HG03025 (cell line): Measurements from ENCODE around the gene NR3C1.

ENCODE experiments used
- ATAC-seq: cut with Tn5 transposase; IDR thresholded peaks from one replicate; pipeline ENCODE4 v1.9.1; 2021; ENCODE audit warnings: mild to moderate bottlenecking, moderate library complexity; ENCODE audit not compliant: unreplicated experiment, low FRiP score

NR3C1 gene

GRCh38 chr5:143315214-143315613, 88.3 kb downstream of the NR3C1 start:
- ATAC-seq: no peak

GRCh38 chr5:143314659-143315058, 88.8 kb downstream of the NR3C1 start:
- no peak for ATAC-seq

GRCh38 chr5:143314099-143314498, 89.4 kb downstream of the NR3C1 start:
- ATAC-seq: no peak

- ATAC-seq: no peak
These were observed 90.1 kb downstream of the NR3C1 start for GRCh38 chr5:143313298-143313852.

- ATAC-seq: no peak
These were observed 90.7 kb downstream of the NR3C1 start for GRCh38 chr5:143312822-143313221.

- no peak for ATAC-seq
These were observed 91.5 kb downstream of the NR3C1 start for GRCh38 chr5:143311955-143312354.

GRCh38 chr5:143311428-143311827, 92.1 kb downstream of the NR3C1 start:
- ATAC-seq: no peak

GRCh38 chr5:143309661-143310431, 93.6 kb downstream of the NR3C1 start:
- no peak for ATAC-seq

- ATAC-seq: no peak
These were observed 94.8 kb downstream of the NR3C1 start for GRCh38 chr5:143308731-143309130.

- no peak for ATAC-seq
These were observed 97.4 kb downstream of the NR3C1 start for GRCh38 chr5:143306040-143306439.

GRCh38 chr5:143304836-143305475, 98.5 kb downstream of the NR3C1 start:
- no peak for ATAC-seq

GRCh38 chr5:143302341-143303045, 101.0 kb downstream of the NR3C1 start:
- ATAC-seq: no peak

GRCh38 chr5:143297756-143298155, 105.7 kb downstream of the NR3C1 start:
- no peak for ATAC-seq

- ATAC-seq: no peak
These were observed 113.4 kb downstream of the NR3C1 start for GRCh38 chr5:143290125-143290524.

GRCh38 chr5:143284521-143284920, 119.0 kb downstream of the NR3C1 start:
- no peak for ATAC-seq

GRCh38 chr5:143284002-143284401, 119.5 kb downstream of the NR3C1 start:
- ATAC-seq: no peak

GRCh38 chr5:143281226-143281625, 122.3 kb downstream of the NR3C1 start:
- no peak for ATAC-seq

GRCh38 chr5:143279698-143280097, 123.8 kb downstream of the NR3C1 start:
- ATAC-seq: no peak

GRCh38 chr5:143277536-143277935, 126.0 kb downstream of the NR3C1 start:
- ATAC-seq: no peak

- no peak for ATAC-seq
These were observed 127.7 kb downstream of the NR3C1 start for GRCh38 chr5:143275512-143276363.
